Fibroblast of mammary gland (primary cell): Measurements from ENCODE around the gene SMYD3.
"Not testable (repeated sequence)": the region's sequence is repeated elsewhere in the genome, so short reads cannot be mapped to it uniquely, and the experiment has no call there.

Source experiments
- DNase-seq: peaks from one replicate; pipeline ENCODE4 v3.0.0-alpha.2; 2010; ENCODE audit warnings: low read depth
- H3K4me3 ChIP-seq: 2 replicates; pipeline ENCODE4 v1.5.1; 2011; ENCODE audit warnings: low read depth, mild to moderate bottlenecking, low read length, moderate library complexity; ENCODE audit not compliant: control insufficient read depth
- TF ChIP-seq, protein P1 (sequence below): conservative IDR thresholded peaks from 2 replicates; pipeline ENCODE4 v1.5.1; 2011; ENCODE audit warnings: low read depth, low read length, inconsistent platforms; ENCODE audit not compliant: control insufficient read depth, insufficient read depth

SMYD3 gene

GRCh38 chr1:246365708-246366107, 141.4 kb downstream of the SMYD3 start:
- TF ChIP-seq, protein P1, sequence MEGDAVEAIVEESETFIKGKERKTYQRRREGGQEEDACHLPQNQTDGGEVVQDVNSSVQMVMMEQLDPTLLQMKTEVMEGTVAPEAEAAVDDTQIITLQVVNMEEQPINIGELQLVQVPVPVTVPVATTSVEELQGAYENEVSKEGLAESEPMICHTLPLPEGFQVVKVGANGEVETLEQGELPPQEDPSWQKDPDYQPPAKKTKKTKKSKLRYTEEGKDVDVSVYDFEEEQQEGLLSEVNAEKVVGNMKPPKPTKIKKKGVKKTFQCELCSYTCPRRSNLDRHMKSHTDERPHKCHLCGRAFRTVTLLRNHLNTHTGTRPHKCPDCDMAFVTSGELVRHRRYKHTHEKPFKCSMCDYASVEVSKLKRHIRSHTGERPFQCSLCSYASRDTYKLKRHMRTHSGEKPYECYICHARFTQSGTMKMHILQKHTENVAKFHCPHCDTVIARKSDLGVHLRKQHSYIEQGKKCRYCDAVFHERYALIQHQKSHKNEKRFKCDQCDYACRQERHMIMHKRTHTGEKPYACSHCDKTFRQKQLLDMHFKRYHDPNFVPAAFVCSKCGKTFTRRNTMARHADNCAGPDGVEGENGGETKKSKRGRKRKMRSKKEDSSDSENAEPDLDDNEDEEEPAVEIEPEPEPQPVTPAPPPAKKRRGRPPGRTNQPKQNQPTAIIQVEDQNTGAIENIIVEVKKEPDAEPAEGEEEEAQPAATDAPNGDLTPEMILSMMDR, result no peak
- DNase-seq, result no peak
- H3K4me3 ChIP-seq, result no peak overlapping the region

DNA sequence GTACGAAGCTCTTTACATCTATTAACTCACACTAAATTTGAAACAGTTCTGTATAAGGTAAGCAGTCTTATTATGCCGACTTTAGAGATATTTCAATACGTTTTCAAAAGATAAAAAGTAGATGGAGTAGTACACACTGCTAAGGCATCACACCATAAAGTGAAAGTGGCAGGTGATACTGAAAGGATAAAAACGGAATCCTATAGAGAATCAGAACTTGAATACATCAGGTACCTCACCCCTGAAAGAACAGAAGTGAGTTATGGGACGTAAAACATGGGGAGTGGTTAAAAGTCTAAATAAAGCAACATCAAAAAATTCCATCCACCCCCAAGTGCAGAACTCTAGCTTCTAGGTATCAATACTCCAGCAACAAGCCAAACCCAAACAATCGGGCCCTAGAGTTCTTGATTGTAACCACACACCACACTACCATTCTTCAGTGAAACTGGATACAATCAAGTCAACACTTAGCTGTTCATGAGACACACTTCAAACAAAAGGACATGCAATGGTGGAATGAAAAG, 142.6 kb downstream of the SMYD3 start:
- no peak for DNase-seq
- TF ChIP-seq, protein P1, result no peak
- H3K4me3 ChIP-seq, result no peak overlapping the region

- DNase-seq, result peak; percentile 15
These were observed 150.0 kb downstream of the SMYD3 start for GRCh38 chr1:246357014-246357598.

DNA sequence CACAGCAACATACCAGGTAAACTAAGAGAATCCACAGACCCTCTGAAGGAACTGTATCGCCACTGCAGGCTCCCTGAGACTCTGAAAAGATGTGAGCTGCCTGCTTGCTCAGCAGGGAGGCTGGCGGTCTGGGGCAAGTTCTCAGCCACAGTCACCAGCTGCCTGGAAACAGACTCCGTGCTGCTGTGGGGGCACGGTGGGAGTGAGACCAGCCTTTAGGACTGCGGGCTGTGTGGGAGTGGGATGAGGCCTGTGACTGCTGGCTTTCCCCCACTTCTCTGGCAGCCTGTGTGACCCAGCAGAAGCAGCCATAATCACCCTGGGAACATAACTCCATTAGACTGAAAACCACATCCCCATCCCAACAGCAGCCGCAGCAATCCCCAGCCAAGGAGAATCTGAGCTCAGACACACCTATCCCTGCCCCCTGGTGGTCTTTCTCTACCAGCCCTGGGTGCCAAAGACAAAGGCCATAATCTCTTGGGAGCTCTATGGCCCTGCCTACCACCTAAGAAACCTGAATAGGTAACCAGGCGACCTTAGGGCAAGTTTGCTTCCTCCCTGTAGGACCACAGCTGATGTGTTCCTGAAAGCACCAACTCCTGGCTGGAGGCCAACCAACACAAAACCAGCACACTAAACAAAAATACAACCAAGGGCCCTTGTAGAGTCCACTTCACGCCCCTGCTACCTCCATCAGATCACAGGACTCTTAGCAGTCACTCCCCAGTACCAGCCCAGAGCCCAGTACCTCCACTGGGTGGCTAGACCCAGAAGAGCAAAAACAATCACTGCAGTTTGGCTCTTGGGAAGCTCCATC, 151.5 kb downstream of the SMYD3 start:
- TF ChIP-seq, protein P1, result no peak
- H3K4me3 ChIP-seq, result no peak overlapping the region
- DNase-seq, result no peak

More at GRCh38 chr1:246357014-246357598, 150.0 kb downstream of the SMYD3 start:
- H3K4me3 ChIP-seq, result not testable (repeated sequence)

DNA sequence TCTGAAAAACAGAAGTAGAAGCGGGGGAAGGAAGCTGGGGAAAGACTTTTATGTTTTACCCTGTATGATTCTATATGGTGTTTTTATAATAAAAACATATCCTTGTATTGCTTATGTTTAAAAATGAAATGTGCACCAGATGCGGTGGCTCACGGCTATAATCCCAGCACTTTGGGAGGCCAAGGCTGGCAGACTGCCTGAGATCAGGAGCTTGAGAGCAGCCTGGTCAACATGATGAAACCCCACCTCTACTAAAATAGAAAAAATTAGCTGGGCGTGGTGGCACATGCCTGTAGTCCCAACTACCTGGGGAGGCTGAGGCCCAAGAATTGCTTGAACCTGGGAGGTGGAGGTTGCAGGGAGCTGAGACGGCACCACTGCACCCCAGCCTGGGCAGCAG, 155.4 kb downstream of the SMYD3 start:
- TF ChIP-seq, protein P1, result no peak
- no peak overlapping the region for H3K4me3 ChIP-seq
- DNase-seq, result no peak

DNA sequence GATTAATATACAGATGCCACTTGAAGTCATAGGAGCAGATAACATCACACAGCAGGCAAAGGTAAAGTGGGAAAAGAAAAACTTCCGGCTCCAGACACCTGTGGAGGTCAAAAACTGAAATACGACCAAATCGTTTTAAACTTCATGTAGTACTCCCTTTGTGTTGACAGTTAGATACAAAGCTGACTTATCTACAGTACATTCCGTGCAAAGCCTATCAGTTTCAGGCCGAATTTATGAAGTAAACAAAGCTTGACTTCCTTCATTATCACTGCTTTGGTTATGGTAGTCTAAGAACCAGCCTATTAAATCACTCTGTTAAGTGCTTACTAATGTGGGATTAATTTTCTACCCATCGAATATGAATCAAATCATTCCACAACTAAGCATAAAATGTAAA, 156.3 kb downstream of the SMYD3 start:
- DNase-seq, result no peak
- H3K4me3 ChIP-seq, result no peak overlapping the region
- TF ChIP-seq, protein P1, result no peak

DNA sequence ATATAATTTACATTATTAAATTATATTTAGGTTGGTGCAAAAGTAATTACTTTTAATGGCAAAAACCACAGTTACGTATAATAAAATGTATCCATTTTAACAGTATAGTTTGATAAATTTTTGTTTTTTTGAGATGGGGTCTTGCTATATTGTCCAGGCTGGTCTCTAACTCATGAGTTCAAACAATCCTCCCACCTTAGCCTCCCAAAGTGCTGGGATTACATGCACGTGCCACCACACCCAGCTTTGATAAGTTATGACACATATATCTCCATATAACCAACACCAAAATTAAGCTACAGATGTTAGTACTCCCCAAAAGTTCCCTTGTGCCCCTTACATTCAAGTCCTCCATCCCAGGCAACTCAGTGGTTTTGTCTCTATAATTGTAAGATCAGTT, 163.1 kb downstream of the SMYD3 start:
- no peak overlapping the region for H3K4me3 ChIP-seq
- TF ChIP-seq, protein P1, result no peak
- DNase-seq, result no peak
